ENCODE data around the gene ADIPOR2.
A peak's percentile ranks its signal among the peaks of the same experiment; 100 is the strongest.

The ADIPOR2 gene

GRCh38 chr12:1690578-1691122 lies at the start of gene ADIPOR2:
Gene ADIPOR2 (plus strand): TSS chr12:1691070. CDS start chr12:1754344, 63,274 bp downstream.
- peak; percentile 93 for DNase-seq

GRCh38 chr12:1642513-1642912 lies 48.4 kb upstream of the ADIPOR2 start:
- no peak for DNase-seq

GRCh38 chr12:1643043-1643442 lies 47.8 kb upstream of the ADIPOR2 start:
- DNase-seq, result no peak

- no peak for DNase-seq
Observed at GRCh38 chr12:1643905-1644533, 46.9 kb upstream of the ADIPOR2 start.

- no peak for DNase-seq
Observed at GRCh38 chr12:1644534-1645438, 46.1 kb upstream of the ADIPOR2 start.

- DNase-seq, result no peak
Observed at GRCh38 chr12:1645819-1646218, 45.1 kb upstream of the ADIPOR2 start.

- DNase-seq, result no peak
Observed at GRCh38 chr12:1646569-1647284, 44.1 kb upstream of the ADIPOR2 start.

- DNase-seq, result no peak
Observed at GRCh38 chr12:1647285-1647669, 43.6 kb upstream of the ADIPOR2 start.

GRCh38 chr12:1650260-1650977 lies 40.5 kb upstream of the ADIPOR2 start:
- no peak for DNase-seq

GRCh38 chr12:1650978-1651361 lies 39.9 kb upstream of the ADIPOR2 start:
- no peak for DNase-seq

GRCh38 chr12:1651946-1652345 lies 38.9 kb upstream of the ADIPOR2 start:
- DNase-seq, result no peak

GRCh38 chr12:1655225-1655788 lies 35.6 kb upstream of the ADIPOR2 start:
- no peak for DNase-seq

- DNase-seq, result no peak
Observed at GRCh38 chr12:1656902-1657301, 34.0 kb upstream of the ADIPOR2 start.

- DNase-seq, result no peak
Observed at GRCh38 chr12:1657688-1658087, 33.2 kb upstream of the ADIPOR2 start.

GRCh38 chr12:1660304-1661187 lies 30.3 kb upstream of the ADIPOR2 start:
- DNase-seq, result peak; percentile 40

GRCh38 chr12:1661553-1662335 lies 29.1 kb upstream of the ADIPOR2 start:
- peak; percentile 75 for DNase-seq

- DNase-seq, result no peak
Observed at GRCh38 chr12:1662761-1663439, 28.0 kb upstream of the ADIPOR2 start.

GRCh38 chr12:1663440-1664132 lies 27.3 kb upstream of the ADIPOR2 start:
- DNase-seq, result no peak

- DNase-seq, result no peak
Observed at GRCh38 chr12:1665366-1665765, 25.5 kb upstream of the ADIPOR2 start.

All from activated gamma-delta T cell treated with Interleukin-2 at 50 U/mL for 16 hours (primary cell).